GM12878 (cell line): ENCODE data around the gene PLOD3.

ENCODE experiments used
- CTCF ChIP-seq, 3 experiments: IDR thresholded peaks in 2 of 3; conservative IDR thresholded peaks in 1 of 3; 2 replicates each; pipeline ENCODE4 v1.5.1; 2011; ENCODE audit warnings: low read depth in 3 of 3, low read length in 3 of 3, mild to moderate bottlenecking in 3 of 3, control low read depth in 2 of 3, moderate library complexity in 2 of 3, inconsistent platforms in 1 of 3, mixed read lengths in 1 of 3; ENCODE audit not compliant: control insufficient read depth in 2 of 3, insufficient read depth in 1 of 3; ENCODE audit errors: extremely low read depth in 1 of 3
- EP300 ChIP-seq, 2 experiments: fragments of 150-350 bp in 1 of 2; IDR thresholded peaks; 2 replicates each; pipeline ENCODE4 v1.6.1; 2011 to 2012; ENCODE audit warnings: low read depth in 2 of 2, low read length in 2 of 2, borderline replicate concordance in 1 of 2, improper control_type of control experiment in 1 of 2, inconsistent platforms in 1 of 2; ENCODE audit not compliant: control insufficient read depth in 1 of 2
- FOXK2 ChIP-seq: fragments of 450-650 bp; IDR thresholded peaks from 2 replicates; pipeline ENCODE4 v1.6.1; 2017; ENCODE audit warnings: mild to moderate bottlenecking, moderate library complexity
- MXI1 ChIP-seq: fragments of 150-350 bp; IDR thresholded peaks from 2 replicates; pipeline ENCODE4 v1.6.1; 2011; ENCODE audit warnings: low read depth, mild to moderate bottlenecking, inconsistent platforms, low read length, improper control_type of control experiment
- NFYA ChIP-seq: IDR thresholded peaks from 2 replicates; pipeline ENCODE4 v1.6.1; 2011; ENCODE audit warnings: low read depth, mild to moderate bottlenecking, low read length, improper control_type of control experiment, borderline replicate concordance
- PKNOX1 ChIP-seq: fragments of 450-650 bp; IDR thresholded peaks from 2 replicates; pipeline ENCODE4 v1.6.1; 2016; ENCODE audit warnings: mild to moderate bottlenecking
- SREBF2 ChIP-seq: IDR thresholded peaks from 2 replicates; pipeline ENCODE4 v1.6.1; 2012; ENCODE audit warnings: mild to moderate bottlenecking, low read length

- TF ChIP-seq MXI1: no peak
- no peak for TF ChIP-seq FOXK2
- no peak for TF ChIP-seq EP300 (IDR thresholded peaks at IDR 0.05; ENCODE audit: borderline replicate concordance in 1 of 2, control insufficient read depth in 1 of 2, low read depth in 2 of 2, low read length in 2 of 2)
- no peak for TF ChIP-seq NFYA
- no peak for TF ChIP-seq PKNOX1
- no peak for TF ChIP-seq CTCF (IDR thresholded peaks at IDR 0.05 in 2 of 3, conservative IDR thresholded peaks at IDR 0.05 in 1 of 3; ENCODE audit: control insufficient read depth in 2 of 3, extremely low read depth in 1 of 3, insufficient read depth in 1 of 3, low read depth in 3 of 3, low read length in 3 of 3)
- no peak for TF ChIP-seq SREBF2
These were observed 41.7 kb downstream of the PLOD3 start for GRCh38 chr7:101175664-101176063.
